ENCODE results near the gene PHF21B. TPM values are rescaled to one million over a fixed set of nuclear protein-coding genes. Genes with fewer than 3 reads are reported as not detected.

Gene PHF21B
- total RNA-seq, 2 experiments from 2014 or later: not detected

DNA sequence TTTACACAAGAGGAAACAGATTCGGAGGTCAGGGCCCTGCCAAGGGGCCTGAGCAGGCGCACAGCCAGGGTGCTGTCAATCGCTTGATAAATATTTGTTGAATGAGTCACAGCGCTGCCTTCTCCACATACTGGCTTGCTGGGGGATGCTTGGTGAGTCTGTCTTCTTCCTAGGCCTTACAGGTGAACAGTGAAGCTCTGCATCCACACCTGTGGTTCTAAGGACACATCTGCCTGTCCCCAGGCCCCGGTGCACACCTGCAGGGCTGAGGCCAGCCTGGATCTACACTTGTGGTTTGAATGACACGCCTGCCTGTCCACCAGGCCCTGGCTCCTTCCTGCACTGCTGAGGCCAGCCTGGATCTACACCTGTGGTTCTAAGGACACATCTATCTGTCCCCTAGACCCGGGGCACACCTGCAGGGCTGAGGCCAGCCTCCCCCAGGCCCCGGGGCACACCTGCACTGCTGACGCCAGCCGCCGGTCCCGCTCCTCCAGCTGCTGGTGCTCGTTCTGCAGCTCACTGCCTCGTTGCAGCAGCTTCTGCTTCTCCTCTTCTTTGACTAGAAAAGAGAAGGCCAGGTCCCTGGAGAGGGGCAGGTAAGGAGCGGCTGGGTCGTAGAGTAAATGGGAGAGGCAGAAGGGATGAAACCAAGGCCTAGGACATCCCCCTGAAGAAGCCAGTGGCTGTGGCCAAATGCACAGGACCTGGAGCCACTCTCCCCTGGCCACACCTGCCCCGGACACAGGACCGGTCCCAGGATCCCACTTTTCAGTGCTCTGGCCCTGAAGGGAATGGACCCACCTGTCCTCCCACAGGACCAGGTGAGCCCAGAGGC lies 124.6 kb downstream of the PHF21B start:
- CTCF ChIA-PET: no interaction called here
- H3K27ac Mint-ChIP-seq: no peak overlapping the region
- no peak overlapping the region for H3K4me3 Mint-ChIP-seq
- H3K4me1 Mint-ChIP-seq (ENCODE audit: low read depth): no peaks in the 10 kb centered on the region
- H3K36me3 Mint-ChIP-seq (ENCODE audit: low read depth): no peaks in the 10 kb centered on the region
- H3K9me3 Mint-ChIP-seq: no peaks in the 10 kb centered on the region
- DNase-seq: no peak
- intact Hi-C loops (cut with micrococcal nuclease): no loop called here
- H3K27me3 Mint-ChIP-seq (ENCODE audit: low read depth): no peaks in the 10 kb centered on the region

DNA sequence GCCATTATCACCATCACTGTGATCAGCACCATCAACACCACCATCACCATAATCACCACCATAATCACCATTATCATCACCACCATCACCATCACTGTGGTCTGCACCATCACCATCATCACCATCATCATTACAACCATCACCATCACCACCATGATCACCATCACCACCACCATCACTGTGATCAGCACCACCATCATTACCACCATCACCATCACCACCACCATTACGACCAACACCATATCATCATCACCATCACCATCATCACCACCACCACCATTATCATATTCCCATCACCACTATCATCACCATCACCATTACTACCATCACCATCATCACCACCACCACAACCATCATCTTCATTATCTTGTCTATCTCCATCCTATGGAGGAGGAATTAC lies 125.2 kb downstream of the PHF21B start:
- no peak overlapping the region for H3K27ac Mint-ChIP-seq
- H3K4me3 Mint-ChIP-seq: no peak overlapping the region
- no peaks in the 10 kb centered on the region for H3K4me1 Mint-ChIP-seq (ENCODE audit: low read depth)
- no peaks in the 10 kb centered on the region for H3K36me3 Mint-ChIP-seq (ENCODE audit: low read depth)
- no peaks in the 10 kb centered on the region for H3K27me3 Mint-ChIP-seq (ENCODE audit: low read depth)
- no peak for DNase-seq
- intact Hi-C loops (cut with micrococcal nuclease): no loop called here
- H3K9me3 Mint-ChIP-seq: no peaks in the 10 kb centered on the region
- CTCF ChIA-PET: no interaction called here

DNA sequence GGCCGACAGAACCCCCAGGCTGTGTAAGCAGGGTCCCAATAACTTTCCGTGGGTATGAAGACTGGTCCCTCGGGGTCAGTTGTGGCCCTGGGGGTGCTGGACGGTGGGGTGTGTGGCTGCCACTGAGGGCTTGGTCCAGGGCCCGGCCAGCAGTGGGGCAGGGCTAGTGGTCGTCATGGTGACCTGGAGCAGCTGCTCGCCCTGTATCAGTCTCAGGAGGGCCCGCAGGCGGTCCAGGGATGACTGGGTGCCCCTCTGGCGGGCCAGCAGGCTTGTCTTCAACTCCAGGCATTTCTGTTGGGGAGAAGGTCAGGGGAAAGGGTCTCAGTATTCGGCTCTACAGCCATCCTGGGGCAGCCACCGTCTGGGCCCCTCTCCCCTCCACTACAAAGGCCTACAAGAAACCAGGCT lies 126.8 kb downstream of the PHF21B start:
- Mint-ChIP-seq H3K27ac (no peak overlapping the region), H3K27me3 (ENCODE audit: low read depth) (no peaks in the 10 kb centered on the region), H3K4me3 (no peak overlapping the region), H3K36me3 (ENCODE audit: low read depth) (no peaks in the 10 kb centered on the region), H3K4me1 (ENCODE audit: low read depth) (no peaks in the 10 kb centered on the region), H3K9me3 (no peaks in the 10 kb centered on the region)
- no peak for DNase-seq
- CTCF ChIA-PET: no interaction called here
- intact Hi-C loops (cut with micrococcal nuclease): no loop called here

DNA sequence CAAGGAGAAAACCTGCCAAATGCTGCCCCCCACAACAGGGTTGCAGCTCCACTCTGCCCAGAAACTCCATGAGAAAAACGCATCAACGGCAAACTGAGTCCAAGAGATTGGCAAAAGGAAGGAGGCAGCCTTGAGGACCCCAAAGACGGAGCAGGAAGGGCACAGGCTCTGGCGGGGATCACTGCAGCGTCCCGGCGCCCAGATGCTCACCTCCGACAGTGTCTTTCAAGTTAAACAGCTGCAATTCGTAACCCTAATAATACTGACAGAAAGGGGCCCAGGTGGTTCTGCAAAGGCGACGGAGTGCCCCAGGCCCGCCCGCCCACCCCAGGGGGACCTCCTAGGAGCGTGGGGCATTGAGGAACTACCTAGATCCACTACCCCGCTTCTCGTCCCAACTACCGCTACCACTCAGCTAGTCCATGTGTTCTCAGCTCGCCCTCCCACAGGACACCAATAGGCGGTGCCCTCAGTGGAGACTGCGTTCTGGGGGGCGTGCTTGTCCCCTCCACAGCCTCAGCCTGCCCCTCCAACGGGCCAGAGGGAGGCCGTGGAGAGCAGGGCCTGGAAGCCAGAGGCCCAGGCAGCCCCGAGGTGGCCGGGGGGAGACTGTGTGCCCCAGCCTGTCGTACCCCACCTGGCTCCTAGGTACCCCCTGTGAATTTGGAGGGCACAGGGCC lies 127.4 kb downstream of the PHF21B start:
- no peak overlapping the region for H3K4me3 Mint-ChIP-seq
- no peaks in the 10 kb centered on the region for H3K36me3 Mint-ChIP-seq (ENCODE audit: low read depth)
- DNase-seq: no peak
- CTCF ChIA-PET: no interaction called here
- no peaks in the 10 kb centered on the region for H3K4me1 Mint-ChIP-seq (ENCODE audit: low read depth)
- no peaks in the 10 kb centered on the region for H3K9me3 Mint-ChIP-seq
- H3K27me3 Mint-ChIP-seq (ENCODE audit: low read depth): no peaks in the 10 kb centered on the region
- intact Hi-C loops (cut with micrococcal nuclease): no loop called here
- H3K27ac Mint-ChIP-seq: no peak overlapping the region

DNA sequence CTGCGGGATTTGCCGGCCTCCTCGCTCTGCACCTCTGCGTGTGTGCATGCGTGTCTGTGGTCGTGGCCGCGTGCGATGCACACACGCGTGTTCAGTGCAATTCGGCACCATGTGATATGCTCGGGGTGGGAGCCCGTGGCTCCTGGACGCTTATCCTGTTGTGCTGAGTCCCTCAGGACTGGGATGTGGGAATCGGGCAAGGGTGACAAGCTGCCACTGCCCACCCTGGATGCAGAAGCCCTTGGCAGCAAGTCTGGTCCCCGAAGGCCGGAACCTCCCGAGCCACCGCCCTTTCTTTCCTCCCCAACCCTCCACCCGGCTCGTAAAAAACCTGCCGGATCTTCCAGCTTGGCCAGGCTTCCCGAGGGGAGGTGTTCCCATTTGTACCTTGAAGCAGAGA lies 128.2 kb downstream of the PHF21B start:
- H3K27ac Mint-ChIP-seq: no peak overlapping the region
- H3K36me3 Mint-ChIP-seq (ENCODE audit: low read depth): no peaks in the 10 kb centered on the region
- intact Hi-C loops (cut with micrococcal nuclease): no loop called here
- no peaks in the 10 kb centered on the region for H3K4me1 Mint-ChIP-seq (ENCODE audit: low read depth)
- H3K27me3 Mint-ChIP-seq (ENCODE audit: low read depth): no peaks in the 10 kb centered on the region
- CTCF ChIA-PET: interaction anchor here (0.6 kb wide), 1 partner anchor 65 kb away, joined by 3 read pairs; no protein-coding TSS in a partner anchor
- H3K4me3 Mint-ChIP-seq: no peak overlapping the region
- no peak for DNase-seq
- peaks cover 3% of the 10 kb centered on the region for H3K9me3 Mint-ChIP-seq

DNA sequence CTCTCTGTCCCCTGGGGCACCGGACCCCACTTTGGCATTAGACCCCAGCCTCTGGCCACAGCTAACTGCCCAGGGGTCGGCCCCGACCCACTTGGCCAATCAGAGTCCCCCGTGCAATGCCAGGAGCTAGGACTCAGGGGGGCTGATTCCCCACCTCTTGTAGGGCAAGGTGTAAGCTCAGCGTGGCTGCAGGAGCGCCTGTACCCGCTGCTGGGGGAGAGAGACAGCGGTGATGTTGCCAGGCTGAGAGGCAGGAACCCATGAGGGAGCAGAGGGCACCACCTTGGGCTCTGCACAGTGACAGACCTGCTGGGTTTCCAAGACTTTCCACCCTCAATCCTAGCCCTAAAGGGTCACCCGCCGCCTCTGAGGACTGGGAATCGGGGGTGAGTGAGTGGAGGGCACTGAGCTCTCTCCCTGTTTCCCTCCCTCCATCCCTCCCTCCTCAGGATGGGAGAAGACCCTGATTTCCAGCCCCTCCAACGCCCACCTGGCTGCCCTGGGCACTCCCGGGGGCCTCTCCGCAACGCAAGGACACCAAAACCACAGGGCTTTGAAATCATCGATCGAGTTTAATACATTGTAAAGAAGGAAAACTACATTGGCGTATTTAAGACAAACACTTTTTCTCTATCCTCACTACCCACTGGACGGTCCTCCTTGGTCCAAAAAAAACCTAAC lies 129.1 kb downstream of the PHF21B start:
- CTCF ChIA-PET: no interaction called here
- no peak for DNase-seq
- no peak overlapping the region for H3K27ac Mint-ChIP-seq
- no peaks in the 10 kb centered on the region for H3K36me3 Mint-ChIP-seq (ENCODE audit: low read depth)
- no peak overlapping the region for H3K4me3 Mint-ChIP-seq
- intact Hi-C loops (cut with micrococcal nuclease): no loop called here
- no peaks in the 10 kb centered on the region for H3K4me1 Mint-ChIP-seq (ENCODE audit: low read depth)
- peaks cover 5% of the 10 kb centered on the region for H3K9me3 Mint-ChIP-seq
- no peaks in the 10 kb centered on the region for H3K27me3 Mint-ChIP-seq (ENCODE audit: low read depth)

DNA sequence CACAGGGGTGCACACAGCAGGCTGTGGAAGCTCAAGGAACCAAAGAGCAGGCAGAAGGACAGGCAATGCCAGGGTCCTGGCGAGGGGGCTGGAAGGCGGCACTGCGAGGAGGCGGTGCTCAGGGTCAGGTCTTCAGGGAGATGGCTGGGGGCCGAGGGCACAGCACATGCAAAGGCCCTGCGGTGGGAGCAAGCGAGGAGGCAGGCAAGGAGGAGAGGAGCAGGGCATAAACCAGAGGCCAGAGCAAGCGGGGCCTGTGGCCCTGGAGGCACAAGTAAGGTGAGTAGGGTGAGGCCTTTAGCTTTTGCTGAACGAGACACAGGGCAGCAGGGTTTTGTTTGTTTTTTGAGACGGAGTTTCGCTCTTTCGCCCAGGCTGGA lies 130.5 kb downstream of the PHF21B start:
- H3K27me3 Mint-ChIP-seq (ENCODE audit: low read depth): no peaks in the 10 kb centered on the region
- H3K4me3 Mint-ChIP-seq: no peak overlapping the region
- intact Hi-C loops (cut with micrococcal nuclease): no loop called here
- no peak overlapping the region for H3K27ac Mint-ChIP-seq
- H3K4me1 Mint-ChIP-seq (ENCODE audit: low read depth): no peaks in the 10 kb centered on the region
- H3K36me3 Mint-ChIP-seq (ENCODE audit: low read depth): no peaks in the 10 kb centered on the region
- H3K9me3 Mint-ChIP-seq: peaks cover 5% of the 10 kb centered on the region
- CTCF ChIA-PET: interaction anchor here (0.6 kb wide), 1 partner anchor 57 kb away, joined by 3 read pairs; no protein-coding TSS in a partner anchor
- DNase-seq: no peak

DNA sequence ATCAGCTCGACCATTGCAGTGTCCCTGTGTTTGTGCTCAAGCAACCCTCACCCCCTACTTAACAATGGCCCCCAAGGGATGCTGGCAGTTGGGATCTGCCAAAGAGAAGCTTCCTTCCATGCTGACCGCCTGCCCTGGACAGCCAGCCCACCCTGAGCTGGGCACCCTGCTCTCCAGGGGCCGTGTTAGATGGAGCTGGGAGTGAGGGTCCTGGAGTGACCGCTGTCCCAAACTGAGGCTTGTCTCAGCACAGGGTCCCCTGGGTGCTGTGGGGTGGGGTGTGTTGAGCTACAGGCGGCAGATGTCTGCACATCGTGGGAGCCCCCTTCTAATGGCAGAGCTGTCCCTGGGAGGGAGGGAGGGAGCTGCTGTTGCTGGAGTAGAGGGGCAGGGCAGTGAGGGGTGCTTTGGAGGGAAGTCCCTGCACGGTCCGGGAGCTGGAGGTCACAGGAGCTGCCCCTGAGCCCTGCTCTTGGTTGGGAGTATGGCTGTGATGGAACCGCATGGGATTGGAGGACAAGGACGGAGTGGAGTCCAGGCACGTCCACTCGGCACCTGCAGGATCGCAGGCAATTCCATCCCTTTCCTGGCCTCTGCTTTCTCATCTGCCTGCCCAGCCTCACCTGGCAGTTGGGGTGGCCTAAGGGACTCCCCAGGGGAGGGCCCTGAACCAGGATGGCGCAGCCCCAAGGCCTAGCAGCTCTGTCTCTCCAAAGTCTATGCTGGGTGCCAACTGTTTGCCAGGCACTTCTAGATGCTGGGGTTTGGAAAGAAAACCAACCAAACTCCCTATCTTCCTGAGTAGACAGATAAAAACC lies 131.1 kb downstream of the PHF21B start:
- DNase-seq: no peak
- H3K9me3 Mint-ChIP-seq: peaks cover 5% of the 10 kb centered on the region
- no peak overlapping the region for H3K4me3 Mint-ChIP-seq
- H3K4me1 Mint-ChIP-seq (ENCODE audit: low read depth): no peaks in the 10 kb centered on the region
- no peak overlapping the region for H3K27ac Mint-ChIP-seq
- no peaks in the 10 kb centered on the region for H3K27me3 Mint-ChIP-seq (ENCODE audit: low read depth)
- CTCF ChIA-PET: interaction anchor here (0.6 kb wide), 1 partner anchor 180 kb away, joined by 3 read pairs; no protein-coding TSS in a partner anchor
- intact Hi-C loops (cut with micrococcal nuclease): no loop called here
- H3K36me3 Mint-ChIP-seq (ENCODE audit: low read depth): no peaks in the 10 kb centered on the region

DNA sequence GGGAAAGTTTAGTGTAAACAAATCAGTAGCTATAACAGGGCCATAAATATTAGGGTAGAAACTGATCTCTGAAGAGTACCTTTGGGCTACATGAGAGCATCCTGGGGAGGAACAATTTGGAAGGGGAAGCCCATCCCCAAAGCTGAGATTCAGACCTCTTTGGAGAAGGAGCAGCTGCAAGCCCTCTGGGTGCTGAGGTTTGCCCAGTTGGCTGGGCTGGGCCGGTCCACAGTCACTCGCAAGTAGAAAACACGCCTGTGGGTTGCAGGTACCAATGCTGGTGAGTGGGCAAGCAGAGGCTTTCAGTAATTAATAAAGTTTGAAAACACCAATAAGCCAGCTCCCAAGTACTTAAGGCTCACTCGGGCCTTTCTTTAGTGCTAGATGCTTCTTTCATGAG lies 132.9 kb downstream of the PHF21B start:
- DNase-seq: no peak
- no peaks in the 10 kb centered on the region for H3K27me3 Mint-ChIP-seq (ENCODE audit: low read depth)
- no peaks in the 10 kb centered on the region for H3K36me3 Mint-ChIP-seq (ENCODE audit: low read depth)
- H3K4me3 Mint-ChIP-seq: no peak overlapping the region
- H3K27ac Mint-ChIP-seq: no peak overlapping the region
- intact Hi-C loops (cut with micrococcal nuclease): no loop called here
- H3K4me1 Mint-ChIP-seq (ENCODE audit: low read depth): no peaks in the 10 kb centered on the region
- CTCF ChIA-PET: no interaction called here
- H3K9me3 Mint-ChIP-seq: peaks cover 5% of the 10 kb centered on the region

DNA sequence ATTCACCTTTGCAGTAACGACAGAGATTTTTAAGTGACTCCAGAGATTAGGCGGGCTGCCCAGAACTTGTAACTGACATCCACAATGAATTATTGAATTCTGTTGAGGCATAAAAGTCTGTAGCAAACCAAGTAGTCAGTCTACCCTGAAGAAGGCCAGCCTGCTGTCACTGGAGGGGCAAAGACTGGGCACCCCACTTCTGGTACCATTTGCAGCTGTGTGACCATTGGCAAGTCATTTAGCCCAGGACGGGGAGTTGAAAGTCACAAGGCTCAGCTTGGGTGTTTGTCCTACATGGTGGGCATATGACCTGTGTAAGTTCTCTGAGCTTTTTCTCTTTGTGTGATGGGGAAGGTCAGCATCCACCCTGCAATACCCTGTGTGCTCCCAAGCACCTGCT lies 138.0 kb downstream of the PHF21B start:
- intact Hi-C loops (cut with micrococcal nuclease): no loop called here
- CTCF ChIA-PET: no interaction called here
- peaks cover 3% of the 10 kb centered on the region for H3K27me3 Mint-ChIP-seq (ENCODE audit: low read depth)
- no peaks in the 10 kb centered on the region for H3K4me1 Mint-ChIP-seq (ENCODE audit: low read depth)
- no peak overlapping the region for H3K27ac Mint-ChIP-seq
- H3K4me3 Mint-ChIP-seq: no peak overlapping the region
- DNase-seq: no peak
- peaks cover 7% of the 10 kb centered on the region for H3K9me3 Mint-ChIP-seq
- H3K36me3 Mint-ChIP-seq (ENCODE audit: low read depth): no peaks in the 10 kb centered on the region

DNA sequence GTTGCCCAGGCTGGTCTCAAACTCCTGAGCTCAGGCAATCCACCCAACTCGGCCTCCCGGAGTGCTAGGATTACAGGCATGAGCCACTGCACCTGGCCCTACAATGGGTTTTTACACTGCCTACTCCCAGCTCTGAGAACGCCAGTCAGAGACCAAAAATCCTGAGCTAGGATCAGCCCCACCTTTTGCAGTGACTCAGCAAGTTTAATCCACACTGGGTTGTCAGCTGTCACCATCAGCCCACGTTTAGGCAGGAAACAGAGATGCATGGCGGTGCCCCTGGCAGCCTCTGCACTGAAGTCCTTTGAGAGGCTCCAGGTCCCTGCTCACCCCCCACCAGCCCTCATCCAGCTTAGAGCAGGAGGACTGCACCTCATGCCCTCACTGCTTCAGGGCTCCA lies 139.8 kb downstream of the PHF21B start:
- Mint-ChIP-seq H3K4me1 (ENCODE audit: low read depth) (no peaks in the 10 kb centered on the region), H3K27me3 (ENCODE audit: low read depth) (peaks cover 3% of the 10 kb centered on the region), H3K27ac (no peak overlapping the region), H3K36me3 (ENCODE audit: low read depth) (no peaks in the 10 kb centered on the region), H3K9me3 (peaks cover 3% of the 10 kb centered on the region), H3K4me3 (no peak overlapping the region)
- intact Hi-C loops (cut with micrococcal nuclease): no loop called here
- peak; percentile 39 for DNase-seq
- CTCF ChIA-PET: no interaction called here

DNA sequence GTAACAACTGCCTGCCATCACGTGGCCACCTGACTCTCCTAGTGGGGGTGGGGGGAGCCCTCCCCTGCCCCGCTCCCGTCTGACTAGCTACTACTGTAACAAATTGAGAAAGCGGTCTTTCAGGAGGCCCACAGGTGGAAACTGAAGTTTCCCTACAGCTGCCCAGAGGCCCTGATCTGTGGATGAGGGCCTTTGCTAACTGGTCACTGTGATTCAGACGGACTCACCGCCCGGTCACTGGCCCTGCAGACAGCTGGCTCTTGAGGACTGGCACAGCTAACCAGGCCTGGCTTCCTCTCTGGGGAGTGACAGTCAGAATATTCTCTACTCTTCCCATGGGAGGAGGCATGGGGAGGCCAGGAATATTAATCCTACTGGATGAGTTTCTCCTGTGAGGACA lies 140.6 kb downstream of the PHF21B start:
- CTCF ChIA-PET: no interaction called here
- Mint-ChIP-seq H3K4me3 (no peak overlapping the region), H3K36me3 (ENCODE audit: low read depth) (no peaks in the 10 kb centered on the region), H3K4me1 (ENCODE audit: low read depth) (no peaks in the 10 kb centered on the region), H3K27me3 (ENCODE audit: low read depth) (peaks cover 3% of the 10 kb centered on the region), H3K9me3 (peaks cover 3% of the 10 kb centered on the region), H3K27ac (no peak overlapping the region)
- intact Hi-C loops (cut with micrococcal nuclease): no loop called here
- no peak for DNase-seq

Measured in activated naive CD4-positive, alpha-beta T cell treated with anti-CD3 and anti-CD28 coated beads for 36 hours (primary cell).